Ovary (tissue), 9 donors: Measurements from ENCODE around the gene CNRIP1. TPM values are rescaled to one million over a fixed set of nuclear protein-coding genes. Genes with fewer than 3 reads are reported as not detected.
"Not testable (repeated sequence)": the region's sequence is repeated elsewhere in the genome, so short reads cannot be mapped to it uniquely, and the experiment has no call there.

ENCODE experiments used
- DNase-seq, 5 donors: peaks; one replicate each; pipeline ENCODE4 v3.0.0-alpha.2; 2019 to 2020
- H3K27ac ChIP-seq, 2 donors: fragments of 200-600 bp; one replicate each; pipeline versions ENCODE4 v1.5.1 to v1.8.0; 2019 to 2022
- H3K27me3 ChIP-seq: fragments of 200-600 bp; one replicate; pipeline ENCODE4 v1.8.0; 2022
- H3K36me3 ChIP-seq: fragments of 200-600 bp; sonication (generic); one replicate; pipeline ENCODE4 v1.5.1; 2019
- H3K4me1 ChIP-seq: one replicate; pipeline ENCODE4 v1.8.1; 2013; ENCODE audit warnings: mild to moderate bottlenecking, moderate library complexity; ENCODE audit not compliant: insufficient read depth
- H3K4me3 ChIP-seq: fragments of 200-600 bp; sonication (generic); one replicate; pipeline ENCODE4 v1.5.1; 2017
- H3K9me3 ChIP-seq, 2 donors: fragments of 200-600 bp in 1 of 2; sonication (generic) in 1 of 2; one replicate each; pipeline versions ENCODE4 v1.5.1 to v1.8.1; 2013 to 2019; ENCODE audit warnings: mild to moderate bottlenecking in 1 of 2, moderate library complexity in 1 of 2
- CTCF ChIP-seq, 3 donors: fragments of 450-650 bp in 2 of 3; fragments of 200-600 bp in 1 of 3; IDR thresholded peaks; one replicate each; pipeline versions ENCODE4 v1.5.1 to v1.8.0; 2016 to 2022; ENCODE audit warnings: antibody characterized with exemption in 3 of 3, mild to moderate bottlenecking in 1 of 3
- EP300 ChIP-seq: sonication (generic); formaldehyde crosslinking; IDR thresholded peaks from one replicate; pipeline ENCODE4 v1.6.1; 2017; ENCODE audit warnings: antibody characterized with exemption
- POLR2A ChIP-seq: fragments of 450-650 bp; IDR thresholded peaks from one replicate; pipeline ENCODE4 v1.6.1; 2017; ENCODE audit warnings: antibody characterized with exemption, mild to moderate bottlenecking, moderate library complexity
- WGBS, 3 donors: extraction: QIAGEN DNeasy Blood & Tissue Kit in 1 of 3; methylation state at CpG; one replicate each; pipeline versions ENCODE4 v1.1.5 to v1.1.7; 2013 to 2017; 5-methylcytosine and 5-hydroxymethylcytosine counted together
- intact Hi-C, 4 donors: fragments of 100-400 bp; cut with DNase I; formaldehyde crosslinking; loops; one replicate each; pipeline versions ENCODE4 v1.11.0 to v1.15.1; 2022 to 2023
- polyA plus RNA-seq, 2 donors: library from polyadenylated mRNA; stranded (reverse); fragments of 200-250 nt in 1 of 2; fragments of 350-450 nt in 1 of 2; fragmentation: Illumina TruSeq in 1 of 2; extraction: RNeasy Lipid Tissue Mini Kit (QIAGEN cat#74804) in 1 of 2; gene quantifications; one replicate each; pipeline ENCODE4 v1.2.3, GENCODE V29; 2013 to 2014
- total RNA-seq, 7 donors: library from RNA; depleted of rRNA in 2 of 7; stranded (reverse); fragments of >200 nt in 2 of 7; fragmentation: NEBNext Ultra II Directional in 3 of 7; extraction: Animal tissue kit (Norgen Biotek cat#: 25700) in 3 of 7; gene quantifications; one replicate each; pipeline versions ENCODE4 v1.1.0 to v1.2.4, GENCODE V29; 2016 to 2023
- donor health status: DM: no; HTN: no; CAD: no; lungs with moderate emphysema.
- donor health status: DM: no; HTN: no; CAD: no.
- donor health status: Bipolar disorder and iron deficiency.
- donor health status: DM: yes; HTN: yes; CAD: no.
- donor health status: DM: no; HTN: no; CAD: no.
- donor health status: DM: yes; HTN: yes; CAD: no.

The CNRIP1 gene
- total and polyA plus RNA-seq, 9 donors: 29.8 to 95.5 (median 50.2) TPM

DNA sequence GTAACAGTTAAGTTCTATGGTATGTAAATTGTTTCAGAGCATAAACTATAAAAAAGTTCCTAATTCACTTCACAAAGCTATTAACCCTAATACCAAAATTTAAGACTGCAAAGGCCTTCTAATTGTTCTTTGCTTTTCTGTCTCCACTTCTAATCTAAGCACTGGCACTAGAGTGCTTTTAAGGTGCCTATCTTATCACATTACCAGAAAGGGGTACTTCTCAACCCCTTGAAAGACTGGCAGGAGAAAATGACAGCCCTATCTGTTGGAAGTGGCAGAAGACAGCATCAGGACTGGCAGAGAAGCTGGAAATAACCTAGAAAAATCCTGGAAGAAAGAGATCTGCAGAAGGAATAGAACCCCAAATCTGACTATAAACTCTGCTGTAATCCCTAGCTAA is 10.3 kb downstream of the CNRIP1 start:
- TF ChIP-seq POLR2A: no peak
- TF ChIP-seq CTCF (IDR thresholded peaks at IDR 0.05): no peak
- no peak for TF ChIP-seq EP300
- H3K36me3 ChIP-seq: no peaks in the 10 kb centered on the region
- no peak for DNase-seq
- H3K4me3 ChIP-seq: no peak overlapping the region
- H3K27ac ChIP-seq: no peak overlapping the region
- intact Hi-C loops: no loop called here
- H3K4me1 ChIP-seq: no peaks in the 10 kb centered on the region
- H3K9me3 ChIP-seq: no peaks in the 10 kb centered on the region
- H3K27me3 ChIP-seq: no peaks in the 10 kb centered on the region

DNA sequence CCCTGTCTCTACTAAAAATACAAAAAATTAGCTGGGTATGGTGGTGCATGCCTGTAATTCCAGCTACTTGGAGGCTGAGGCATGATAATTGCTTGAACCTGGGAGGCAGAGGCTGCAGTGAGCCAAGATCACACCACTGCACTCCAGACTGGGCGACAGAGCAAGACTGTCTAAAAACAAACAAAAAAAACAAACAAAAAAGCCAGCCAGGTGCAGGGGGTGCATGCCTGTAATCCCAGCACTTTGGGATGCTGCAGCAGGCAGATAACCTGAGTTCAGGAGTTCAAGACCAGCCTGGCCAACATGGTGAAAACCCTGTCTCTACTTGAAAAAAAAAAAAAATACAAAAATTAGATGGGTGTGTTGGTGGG is 15.9 kb downstream of the CNRIP1 start:
- H3K4me3 ChIP-seq, H3K36me3 ChIP-seq, H3K9me3 ChIP-seq, intact Hi-C loops, H3K4me1 ChIP-seq, DNase-seq, H3K27ac ChIP-seq, H3K27me3 ChIP-seq: not testable (repeated sequence)
- WGBS, 3 donors: 77 to 83% (median 79%) methylated on average over 1 of the region's 1 CpG

GRCh38 chr2:68303033-68303901 is 16.5 kb downstream of the CNRIP1 start:
- H3K4me1 ChIP-seq: no peaks in the 10 kb centered on the region
- H3K9me3 ChIP-seq: no peaks in the 10 kb centered on the region
- no peak overlapping the region for H3K27ac ChIP-seq
- no peak for DNase-seq
- TF ChIP-seq POLR2A: no peak
- H3K36me3 ChIP-seq: no peaks in the 10 kb centered on the region
- H3K4me3 ChIP-seq: no peak overlapping the region
- intact Hi-C loops: no loop called here
- no peaks in the 10 kb centered on the region for H3K27me3 ChIP-seq
- 95 to 97% (median 97%) methylated on average over 11 to 12 of the region's 12 CpGs for WGBS, 3 donors

- intact Hi-C loops: no loop called here
- 86 to 91% (median 91%) methylated on average over 3 of the region's 3 CpGs for WGBS, 3 donors
- DNase-seq: no peak
- H3K36me3 ChIP-seq: no peaks in the 10 kb centered on the region
- H3K4me3 ChIP-seq: no peak overlapping the region
- no peaks in the 10 kb centered on the region for H3K9me3 ChIP-seq
- no peaks in the 10 kb centered on the region for H3K4me1 ChIP-seq
- no peaks in the 10 kb centered on the region for H3K27me3 ChIP-seq
- H3K27ac ChIP-seq: no peak overlapping the region
- TF ChIP-seq POLR2A (no peak), EP300 (no peak), CTCF (IDR thresholded peaks at IDR 0.05) (no peak)
These were observed 17.4 kb downstream of the CNRIP1 start for GRCh38 chr2:68302281-68302875.

- intact Hi-C loops: no loop called here
- no peaks in the 10 kb centered on the region for H3K27me3 ChIP-seq
- DNase-seq: no peak
- no peaks in the 10 kb centered on the region for H3K9me3 ChIP-seq
- H3K36me3 ChIP-seq: no peaks in the 10 kb centered on the region
- no peaks in the 10 kb centered on the region for H3K4me1 ChIP-seq
- H3K27ac ChIP-seq: no peak overlapping the region
- H3K4me3 ChIP-seq: no peak overlapping the region
- no peak for TF ChIP-seq CTCF (IDR thresholded peaks at IDR 0.05)
- TF ChIP-seq POLR2A: no peak
- no peak for TF ChIP-seq EP300
These were observed 24.2 kb downstream of the CNRIP1 start for GRCh38 chr2:68295516-68295915.
